ENCODE measurements around the gene RFK.

Gene RFK

GRCh38 chr9:76359766-76360165, 34.5 kb downstream of the RFK start:
- DNase-seq (ENCODE audit: extremely low read depth, low read depth) = no peak
- TF ChIP-seq, protein P1, sequence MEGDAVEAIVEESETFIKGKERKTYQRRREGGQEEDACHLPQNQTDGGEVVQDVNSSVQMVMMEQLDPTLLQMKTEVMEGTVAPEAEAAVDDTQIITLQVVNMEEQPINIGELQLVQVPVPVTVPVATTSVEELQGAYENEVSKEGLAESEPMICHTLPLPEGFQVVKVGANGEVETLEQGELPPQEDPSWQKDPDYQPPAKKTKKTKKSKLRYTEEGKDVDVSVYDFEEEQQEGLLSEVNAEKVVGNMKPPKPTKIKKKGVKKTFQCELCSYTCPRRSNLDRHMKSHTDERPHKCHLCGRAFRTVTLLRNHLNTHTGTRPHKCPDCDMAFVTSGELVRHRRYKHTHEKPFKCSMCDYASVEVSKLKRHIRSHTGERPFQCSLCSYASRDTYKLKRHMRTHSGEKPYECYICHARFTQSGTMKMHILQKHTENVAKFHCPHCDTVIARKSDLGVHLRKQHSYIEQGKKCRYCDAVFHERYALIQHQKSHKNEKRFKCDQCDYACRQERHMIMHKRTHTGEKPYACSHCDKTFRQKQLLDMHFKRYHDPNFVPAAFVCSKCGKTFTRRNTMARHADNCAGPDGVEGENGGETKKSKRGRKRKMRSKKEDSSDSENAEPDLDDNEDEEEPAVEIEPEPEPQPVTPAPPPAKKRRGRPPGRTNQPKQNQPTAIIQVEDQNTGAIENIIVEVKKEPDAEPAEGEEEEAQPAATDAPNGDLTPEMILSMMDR (IDR thresholded peaks at IDR 0.05; ENCODE audit: low read depth, low read length, missing control alignments) = no peak
- no peak overlapping the region for H3K4me3 ChIP-seq (replicated peaks; ENCODE audit: low read depth, low read length)

- H3K4me3 ChIP-seq (replicated peaks; ENCODE audit: low read depth, low read length) = no peak overlapping the region
- no peak for DNase-seq (ENCODE audit: extremely low read depth, low read depth)
- TF ChIP-seq, protein P1 (IDR thresholded peaks at IDR 0.05; ENCODE audit: low read depth, low read length, missing control alignments) = no peak
Measured at GRCh38 chr9:76359365-76359764, 34.9 kb downstream of the RFK start.

GRCh38 chr9:76358628-76359280, 35.5 kb downstream of the RFK start:
- DNase-seq (ENCODE audit: extremely low read depth, low read depth) = no peak
- TF ChIP-seq, protein P1 (IDR thresholded peaks at IDR 0.05; ENCODE audit: low read depth, low read length, missing control alignments) = no peak

GRCh38 chr9:76357555-76357954, 36.7 kb downstream of the RFK start:
- TF ChIP-seq, protein P1 (IDR thresholded peaks at IDR 0.05; ENCODE audit: low read depth, low read length, missing control alignments) = no peak
- DNase-seq (ENCODE audit: extremely low read depth, low read depth) = no peak
- H3K4me3 ChIP-seq (replicated peaks; ENCODE audit: low read depth, low read length) = no peak overlapping the region

More at GRCh38 chr9:76358628-76359280, 35.5 kb downstream of the RFK start:
- no peak overlapping the region for H3K4me3 ChIP-seq (replicated peaks; ENCODE audit: low read depth, low read length)

DNA sequence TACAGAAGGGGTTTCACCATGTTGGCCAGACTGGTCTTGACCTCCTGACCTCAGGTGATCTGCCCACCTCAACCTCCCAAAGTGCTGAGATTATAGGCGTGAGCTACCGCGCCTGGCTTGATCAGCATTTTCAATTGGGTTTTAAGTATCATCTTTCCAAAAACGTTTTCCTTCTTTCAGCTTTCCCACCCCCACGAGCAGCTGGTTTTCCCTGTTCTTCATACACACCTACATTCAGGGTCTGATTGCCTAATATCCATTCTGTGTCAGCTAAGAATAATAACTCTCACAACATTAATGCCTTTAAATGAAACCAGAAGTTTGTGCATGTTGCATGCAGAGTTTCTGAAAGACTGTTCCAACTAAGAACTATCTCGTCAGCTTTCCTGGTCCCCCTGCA, 38.3 kb downstream of the RFK start:
- H3K4me3 ChIP-seq (replicated peaks; ENCODE audit: low read depth, low read length) = no peak overlapping the region
- TF ChIP-seq, protein P1 (IDR thresholded peaks at IDR 0.05; ENCODE audit: low read depth, low read length, missing control alignments) = no peak
- DNase-seq (ENCODE audit: extremely low read depth, low read depth) = no peak

GRCh38 chr9:76354221-76354620, 40.0 kb downstream of the RFK start:
- TF ChIP-seq, protein P1 (IDR thresholded peaks at IDR 0.05; ENCODE audit: low read depth, low read length, missing control alignments) = no peak

GRCh38 chr9:76353280-76353679, 40.9 kb downstream of the RFK start:
- TF ChIP-seq, protein P1 (IDR thresholded peaks at IDR 0.05; ENCODE audit: low read depth, low read length, missing control alignments) = no peak
- H3K4me3 ChIP-seq (replicated peaks; ENCODE audit: low read depth, low read length) = no peak overlapping the region
- DNase-seq (ENCODE audit: extremely low read depth, low read depth) = no peak

More at GRCh38 chr9:76354221-76354620, 40.0 kb downstream of the RFK start:
- DNase-seq (ENCODE audit: extremely low read depth, low read depth) = no peak
- no peak overlapping the region for H3K4me3 ChIP-seq (replicated peaks; ENCODE audit: low read depth, low read length)
